Transverse colon (tissue), 4 donors: ENCODE data around the gene HMCN1. TPM values are rescaled to one million over a fixed set of nuclear protein-coding genes. Genes with fewer than 3 reads are reported as not detected.
"Not testable (repeated sequence)": the region's sequence is repeated elsewhere in the genome, so short reads cannot be mapped to it uniquely, and the experiment has no call there.

Experiments
- DNase-seq: peaks from one replicate; pipeline ENCODE4 v3.0.0-alpha.2; 2019
- H3K27ac ChIP-seq, 4 donors: fragments of 200-600 bp; sonication (generic); 2 replicates each; pipeline ENCODE4 v1.5.1; 2016 to 2018; ENCODE audit warnings: inconsistent platforms in 4 of 4
- H3K27me3 ChIP-seq: fragments of 200-600 bp; sonication (generic); 2 replicates; pipeline ENCODE4 v1.5.1; 2017; ENCODE audit warnings: inconsistent platforms
- H3K36me3 ChIP-seq, 4 donors: fragments of 200-600 bp; sonication (generic); 2 replicates each; pipeline ENCODE4 v1.5.1; 2017 to 2019; ENCODE audit warnings: inconsistent platforms in 4 of 4
- H3K4me1 ChIP-seq, 4 donors: fragments of 200-600 bp; sonication (generic); 2 replicates each; pipeline ENCODE4 v1.5.1; 2017 to 2020; ENCODE audit warnings: inconsistent platforms in 4 of 4
- H3K4me3 ChIP-seq, 4 donors: fragments of 200-600 bp; sonication (generic); 1 replicate in 1 of 4; 2 replicates in 3 of 4; pipeline versions ENCODE4 v1.5.1 to v1.6.1; 2017 to 2019; ENCODE audit warnings: inconsistent platforms in 4 of 4
- H3K9me3 ChIP-seq, 2 donors: fragments of 200-600 bp; sonication (generic); 2 replicates each; pipeline ENCODE4 v1.5.1; 2017 to 2019; ENCODE audit warnings: inconsistent platforms in 2 of 2
- EP300 ChIP-seq: sonication (generic); formaldehyde crosslinking; IDR thresholded peaks from one replicate; pipeline ENCODE4 v1.6.1; 2017; ENCODE audit warnings: antibody characterized with exemption, low read depth
- POLR2A ChIP-seq: fragments of 450-650 bp; IDR thresholded peaks from one replicate; pipeline ENCODE4 v1.6.1; 2016; ENCODE audit warnings: antibody characterized with exemption, mild to moderate bottlenecking, moderate library complexity
- POLR2AphosphoS5 ChIP-seq, 3 donors: sonication (generic); formaldehyde crosslinking; IDR thresholded peaks; one replicate each; pipeline ENCODE4 v1.6.1; 2016; ENCODE audit warnings: antibody characterized with exemption in 3 of 3
- whole genome bisulfite sequencing, 2 donors: methylation state at CpG; one replicate each; pipeline ENCODE4 v1.1.5; 2018; ENCODE audit warnings: low coverage in 1 of 2; 5-methylcytosine and 5-hydroxymethylcytosine counted together
- in situ Hi-C, 4 donors: fragments of 200-750 bp; cut with MboI; loops; one replicate each; pipeline versions ENCODE4 v1.15.0 to v1.15.1; 2017; ENCODE audit warnings: low sequenced_read_pairs in 3 of 4, low pct_ligation_motif_present in 1 of 4, low pct_unique_long_range_greater_than_20kb in 1 of 4
- intact Hi-C: fragments of 100-400 bp; cut with DNase I; formaldehyde crosslinking; loops from one replicate; pipeline ENCODE4 v1.15.1; 2023; ENCODE audit warnings: low total_unique reads
- total RNA-seq, 4 donors: library from RNA; depleted of rRNA; stranded (reverse); fragments of >200 nt; gene quantifications; one replicate each; pipeline ENCODE4 v1.1.0, GENCODE V29; 2016
- TF ChIP-seq, protein P1 (sequence below), 5 experiments: fragments of 200-600 bp in 3 of 5; fragments of 450-650 bp in 2 of 5; sonication (generic) in 3 of 5; IDR thresholded peaks; 1 replicate in 2 of 5; 2 replicates in 3 of 5; pipeline ENCODE4 v1.5.1; 2016 to 2017; ENCODE audit warnings: antibody characterized with exemption in 5 of 5, inconsistent platforms in 3 of 5, mild to moderate bottlenecking in 2 of 5, moderate library complexity in 1 of 5

The HMCN1 gene
- total RNA-seq, 4 donors from 2014 or later: 1.1 to 2.7 (median 2.1) TPM

DNA sequence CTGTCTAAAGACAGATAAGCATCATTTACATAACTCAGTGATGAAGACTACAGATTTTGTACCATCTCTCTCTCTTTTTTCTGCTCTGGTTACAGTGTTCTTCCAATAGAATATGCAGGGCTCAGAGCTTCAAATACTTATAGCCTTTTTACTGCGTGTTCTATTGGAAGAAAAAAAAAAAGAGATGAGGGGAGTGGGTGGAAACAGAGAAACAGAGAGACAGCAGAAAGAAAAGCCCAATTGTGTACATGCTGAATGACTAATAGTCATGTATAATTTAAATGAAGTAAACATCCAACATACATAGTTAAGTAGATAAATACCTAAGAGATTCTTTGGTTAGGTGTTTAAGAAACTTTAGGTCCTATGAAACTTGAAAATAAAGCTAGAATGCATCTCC is 151.9 kb downstream of the HMCN1 start:
- no peaks in the 10 kb centered on the region for H3K9me3 ChIP-seq
- TF ChIP-seq POLR2AphosphoS5 (IDR thresholded peaks at IDR 0.05) (no peak), POLR2A (no peak), EP300 (no peak)
- TF ChIP-seq, protein P1, sequence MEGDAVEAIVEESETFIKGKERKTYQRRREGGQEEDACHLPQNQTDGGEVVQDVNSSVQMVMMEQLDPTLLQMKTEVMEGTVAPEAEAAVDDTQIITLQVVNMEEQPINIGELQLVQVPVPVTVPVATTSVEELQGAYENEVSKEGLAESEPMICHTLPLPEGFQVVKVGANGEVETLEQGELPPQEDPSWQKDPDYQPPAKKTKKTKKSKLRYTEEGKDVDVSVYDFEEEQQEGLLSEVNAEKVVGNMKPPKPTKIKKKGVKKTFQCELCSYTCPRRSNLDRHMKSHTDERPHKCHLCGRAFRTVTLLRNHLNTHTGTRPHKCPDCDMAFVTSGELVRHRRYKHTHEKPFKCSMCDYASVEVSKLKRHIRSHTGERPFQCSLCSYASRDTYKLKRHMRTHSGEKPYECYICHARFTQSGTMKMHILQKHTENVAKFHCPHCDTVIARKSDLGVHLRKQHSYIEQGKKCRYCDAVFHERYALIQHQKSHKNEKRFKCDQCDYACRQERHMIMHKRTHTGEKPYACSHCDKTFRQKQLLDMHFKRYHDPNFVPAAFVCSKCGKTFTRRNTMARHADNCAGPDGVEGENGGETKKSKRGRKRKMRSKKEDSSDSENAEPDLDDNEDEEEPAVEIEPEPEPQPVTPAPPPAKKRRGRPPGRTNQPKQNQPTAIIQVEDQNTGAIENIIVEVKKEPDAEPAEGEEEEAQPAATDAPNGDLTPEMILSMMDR (IDR thresholded peaks at IDR 0.05): no peak
- WGBS, 2 donors: 60 to 77% methylated on average over 1 of the region's 1 CpG
- no peak overlapping the region for H3K27ac ChIP-seq
- H3K4me3 ChIP-seq: no peak overlapping the region
- intact Hi-C loops (no loop called here), in situ Hi-C loops (no loop called here)
- no peak for DNase-seq
- H3K36me3 ChIP-seq: no peaks in the 10 kb centered on the region
- no peaks in the 10 kb centered on the region for H3K27me3 ChIP-seq
- peaks cover 0 to 2% (median 0%) of the 10 kb centered on the region in 4 donors for H3K4me1 ChIP-seq

DNA sequence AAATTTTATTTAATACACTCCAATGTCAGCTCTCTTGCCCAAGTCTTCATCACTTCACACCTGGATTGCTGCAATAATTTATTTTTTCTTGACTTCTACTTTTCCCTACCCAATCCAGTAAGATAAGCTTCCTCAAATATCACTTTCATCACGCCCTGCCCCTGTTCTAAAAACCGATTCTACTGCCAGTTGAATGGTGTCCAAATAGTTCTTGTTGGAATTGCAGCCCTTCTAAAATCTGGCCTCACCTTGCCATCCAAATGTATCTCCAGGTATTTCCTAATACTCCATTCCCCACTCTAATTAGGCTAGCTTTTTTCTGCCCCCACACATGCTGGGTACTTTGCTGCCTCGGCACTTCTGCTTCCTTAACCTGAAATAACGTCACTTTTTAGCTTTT is 152.5 kb downstream of the HMCN1 start:
- no peak for DNase-seq
- Histone ChIP-seq H3K27ac (no peak overlapping the region), H3K4me1 (no peaks in the 10 kb centered on the region), H3K9me3 (no peaks in the 10 kb centered on the region), H3K36me3 (no peaks in the 10 kb centered on the region), H3K4me3 (no peak overlapping the region), H3K27me3 (no peaks in the 10 kb centered on the region)
- TF ChIP-seq POLR2AphosphoS5 (IDR thresholded peaks at IDR 0.05): no peak
- TF ChIP-seq EP300: no peak
- TF ChIP-seq POLR2A: no peak
- TF ChIP-seq, protein P1 (IDR thresholded peaks at IDR 0.05): no peak
- intact Hi-C loops (no loop called here), in situ Hi-C loops (no loop called here)
- WGBS, 2 donors: 55 to 67% methylated on average over 4 of the region's 4 CpGs

DNA sequence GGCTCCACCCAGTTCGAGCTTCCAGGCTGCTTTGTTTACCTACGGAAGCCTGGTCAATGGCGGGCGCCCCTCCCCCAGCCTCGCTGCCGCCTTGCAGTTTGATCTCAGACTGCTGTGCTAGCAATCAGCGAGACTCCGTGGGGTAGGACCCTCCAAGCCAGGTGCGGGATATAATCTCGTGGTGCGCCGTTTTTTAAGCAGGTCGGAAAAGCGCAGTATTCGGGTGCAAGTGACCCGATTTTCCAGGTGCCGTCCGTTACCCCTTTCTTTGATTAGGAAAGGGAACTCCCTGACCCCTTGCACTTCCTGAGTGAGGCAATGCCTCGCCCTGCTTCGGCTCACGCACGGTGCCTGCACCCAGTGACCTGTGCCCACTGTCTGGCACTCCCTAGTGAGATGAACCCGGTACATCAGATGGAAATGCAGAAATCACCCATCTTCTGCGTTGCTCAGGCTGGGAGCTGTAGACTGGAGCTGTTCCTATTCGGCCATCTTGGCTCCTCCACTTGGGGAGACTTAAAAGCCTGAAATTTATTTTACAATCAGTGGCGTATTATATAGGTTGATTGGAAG is 158.7 kb downstream of the HMCN1 start:
- H3K27ac ChIP-seq, H3K27me3 ChIP-seq, in situ Hi-C loops, H3K4me3 ChIP-seq, DNase-seq, intact Hi-C loops, H3K36me3 ChIP-seq, H3K4me1 ChIP-seq, H3K9me3 ChIP-seq: not testable (repeated sequence)
- WGBS, 2 donors: 94 to 96% methylated on average over 5 to 26 of the region's 26 CpGs

DNA sequence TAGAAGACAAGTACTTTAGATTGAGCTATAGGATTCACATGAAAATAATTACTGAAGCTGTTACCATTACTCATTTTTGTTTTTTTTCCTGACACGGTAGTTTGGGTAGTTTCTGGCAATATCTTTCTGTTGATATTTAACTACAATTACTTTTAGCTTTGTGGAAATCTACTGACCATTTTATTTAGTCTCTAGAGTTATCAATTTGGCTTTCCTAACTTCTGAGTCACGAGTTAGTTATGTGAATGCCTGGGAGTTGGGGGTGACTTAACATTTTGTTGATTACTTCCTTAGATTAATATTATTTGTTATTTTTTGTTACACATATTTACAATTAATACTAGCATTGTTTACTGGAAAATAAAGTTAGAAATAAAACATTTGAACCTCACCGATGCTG is 160.6 kb downstream of the HMCN1 start:
- H3K4me1 ChIP-seq: no peaks in the 10 kb centered on the region
- no peaks in the 10 kb centered on the region for H3K9me3 ChIP-seq
- H3K27me3 ChIP-seq: no peaks in the 10 kb centered on the region
- no peaks in the 10 kb centered on the region for H3K36me3 ChIP-seq
- WGBS, 2 donors: 59 to 61% methylated on average over 3 of the region's 3 CpGs
- no peak overlapping the region for H3K27ac ChIP-seq
- intact Hi-C loops: no loop called here
- TF ChIP-seq, protein P1 (IDR thresholded peaks at IDR 0.05): no peak
- H3K4me3 ChIP-seq: no peak overlapping the region
- in situ Hi-C loops: no loop called here
- no peak for DNase-seq

DNA sequence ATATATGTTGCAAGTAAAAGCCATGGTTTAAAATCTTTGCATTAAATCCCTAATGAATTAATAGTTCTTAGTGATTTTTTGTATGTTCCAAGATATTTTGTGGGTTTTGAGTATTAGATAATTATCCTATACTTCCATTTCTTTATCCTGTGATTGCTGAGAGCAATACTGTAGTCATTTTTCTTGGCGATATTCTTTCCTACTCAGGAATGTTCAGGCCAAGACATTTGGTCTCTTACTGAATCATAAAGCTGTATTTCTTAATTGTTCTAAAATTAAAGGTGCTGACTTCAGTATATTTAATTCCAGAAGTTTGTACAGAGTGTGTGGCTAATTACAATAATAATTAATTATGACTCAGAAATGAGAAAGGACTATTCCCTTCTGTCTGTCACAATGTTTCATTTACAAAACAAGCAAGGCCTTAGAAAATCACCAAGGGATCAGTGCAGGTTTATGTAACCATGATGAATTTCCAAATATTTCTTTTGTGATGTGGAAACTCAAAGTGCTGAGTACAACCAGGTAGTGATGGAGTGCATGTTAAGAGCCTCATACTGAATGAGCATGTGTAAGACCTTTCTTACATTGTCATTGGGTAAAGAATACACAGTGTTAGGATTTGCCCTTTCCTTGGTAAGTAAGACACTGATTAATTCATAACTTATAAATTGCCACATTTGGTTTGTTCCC is 161.2 kb downstream of the HMCN1 start:
- intact Hi-C loops: no loop called here
- Histone ChIP-seq H3K4me3 (no peak overlapping the region), H3K36me3 (no peaks in the 10 kb centered on the region), H3K9me3 (no peaks in the 10 kb centered on the region), H3K27me3 (no peaks in the 10 kb centered on the region), H3K27ac (no peak overlapping the region), H3K4me1 (no peaks in the 10 kb centered on the region)
- no peak for TF ChIP-seq POLR2AphosphoS5 (IDR thresholded peaks at IDR 0.05)
- TF ChIP-seq, protein P1 (IDR thresholded peaks at IDR 0.05): no peak
- no peak for DNase-seq
- in situ Hi-C loops: no loop called here
- WGBS, 2 donors: 70 to 90% methylated on average over 1 of the region's 1 CpG
